Lung (tissue), 12 donors: ENCODE measurements around the gene CFTR. TPM values are rescaled to one million over a fixed set of nuclear protein-coding genes. Genes with fewer than 3 reads are reported as not detected.
A peak's percentile ranks its signal among the peaks of the same experiment; 100 is the strongest.

Source experiments
- ATAC-seq: fragments of 200-7000 bp; cut with Tn5 transposase; one replicate; pipeline ENCODE4 v1.9.1; 2020; ENCODE audit warnings: moderate number of reproducible peaks; ENCODE audit not compliant: insufficient read depth, low FRiP score
- DNase-seq, 3 donors: peaks; one replicate each; pipeline ENCODE4 v3.0.0-alpha.2; 2013 to 2017
- H3K27ac ChIP-seq, 2 donors: one replicate each; pipeline ENCODE4 v1.5.1; 2013; ENCODE audit warnings: mild to moderate bottlenecking in 2 of 2, moderate library complexity in 2 of 2, control low read depth in 1 of 2, inconsistent platforms in 1 of 2, low read depth in 1 of 2, low read length in 1 of 2
- H3K27me3 ChIP-seq, 3 donors: one replicate each; pipeline ENCODE4 v1.5.1; 2013; ENCODE audit warnings: low read length in 2 of 3; ENCODE audit not compliant: control insufficient read depth in 3 of 3, insufficient read depth in 3 of 3
- H3K36me3 ChIP-seq, 4 donors: one replicate each; pipeline ENCODE4 v1.5.1; 2013; ENCODE audit warnings: low read length in 4 of 4, mild to moderate bottlenecking in 1 of 4, moderate library complexity in 1 of 4; ENCODE audit not compliant: control insufficient read depth in 4 of 4, insufficient read depth in 4 of 4
- H3K4me1 ChIP-seq, 5 donors: one replicate each; pipeline ENCODE4 v1.5.1; 2013; ENCODE audit warnings: low read length in 5 of 5, mild to moderate bottlenecking in 2 of 5, moderate library complexity in 1 of 5; ENCODE audit not compliant: control insufficient read depth in 5 of 5, insufficient read depth in 5 of 5
- H3K4me3 ChIP-seq: one replicate; pipeline ENCODE4 v1.5.1; 2013; ENCODE audit warnings: mild to moderate bottlenecking, control low read depth, moderate library complexity
- H3K9ac ChIP-seq, 2 donors: one replicate each; pipeline ENCODE4 v1.5.1; 2013; ENCODE audit warnings: low read length in 2 of 2, control low read depth in 1 of 2; ENCODE audit not compliant: insufficient read depth in 1 of 2
- H3K9me3 ChIP-seq, 4 donors: one replicate each; pipeline ENCODE4 v1.5.1; 2013; ENCODE audit warnings: low read length in 3 of 4, mild to moderate bottlenecking in 1 of 4, moderate library complexity in 1 of 4; ENCODE audit not compliant: control insufficient read depth in 4 of 4, insufficient read depth in 3 of 4
- WGBS, 2 donors: extraction: QIAGEN DNeasy Blood & Tissue Kit; methylation state at CpG; one replicate each; pipeline ENCODE4 v1.1.7; 2013; 5-methylcytosine and 5-hydroxymethylcytosine counted together
- polyA plus RNA-seq, 2 donors: library from polyadenylated mRNA; stranded (reverse); fragments of 200-250 nt; gene quantifications; one replicate each; pipeline ENCODE4 v1.2.1, GENCODE V29; 2013
- total RNA-seq, 2 donors: library from RNA; depleted of rRNA in 1 of 2; stranded (reverse); fragments of >200 nt in 1 of 2; gene quantifications; one replicate each; pipeline ENCODE4 v1.2.1, GENCODE V29; 2014 to 2021
- TF ChIP-seq, protein P1 (sequence below): IDR thresholded peaks from 2 replicates; pipeline ENCODE4 v1.5.1; 2012; ENCODE audit warnings: mild to moderate bottlenecking; ENCODE audit errors: control extremely low read depth, extremely low read depth
- donor health status: control.
- donor health status: control.
- donor health status: Bipolar disorder and iron deficiency.
- donor health status: healthy.
- donor health status: DM: yes; HTN: yes; CAD: no.

Gene CFTR
- total and polyA plus RNA-seq, 4 donors: 8.2 to 138 (median 15.7) TPM

- H3K4me1 ChIP-seq: peaks cover 0 to 11% (median 0%) of the 10 kb centered on the region in 5 donors
- H3K9me3 ChIP-seq: no peaks in the 10 kb centered on the region
- no peak for ATAC-seq
- TF ChIP-seq, protein P1, sequence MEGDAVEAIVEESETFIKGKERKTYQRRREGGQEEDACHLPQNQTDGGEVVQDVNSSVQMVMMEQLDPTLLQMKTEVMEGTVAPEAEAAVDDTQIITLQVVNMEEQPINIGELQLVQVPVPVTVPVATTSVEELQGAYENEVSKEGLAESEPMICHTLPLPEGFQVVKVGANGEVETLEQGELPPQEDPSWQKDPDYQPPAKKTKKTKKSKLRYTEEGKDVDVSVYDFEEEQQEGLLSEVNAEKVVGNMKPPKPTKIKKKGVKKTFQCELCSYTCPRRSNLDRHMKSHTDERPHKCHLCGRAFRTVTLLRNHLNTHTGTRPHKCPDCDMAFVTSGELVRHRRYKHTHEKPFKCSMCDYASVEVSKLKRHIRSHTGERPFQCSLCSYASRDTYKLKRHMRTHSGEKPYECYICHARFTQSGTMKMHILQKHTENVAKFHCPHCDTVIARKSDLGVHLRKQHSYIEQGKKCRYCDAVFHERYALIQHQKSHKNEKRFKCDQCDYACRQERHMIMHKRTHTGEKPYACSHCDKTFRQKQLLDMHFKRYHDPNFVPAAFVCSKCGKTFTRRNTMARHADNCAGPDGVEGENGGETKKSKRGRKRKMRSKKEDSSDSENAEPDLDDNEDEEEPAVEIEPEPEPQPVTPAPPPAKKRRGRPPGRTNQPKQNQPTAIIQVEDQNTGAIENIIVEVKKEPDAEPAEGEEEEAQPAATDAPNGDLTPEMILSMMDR: no peak
- no peaks in the 10 kb centered on the region for H3K36me3 ChIP-seq
- no peak overlapping the region for H3K9ac ChIP-seq
- H3K4me3 ChIP-seq: no peak overlapping the region
- no peak overlapping the region for H3K27ac ChIP-seq
- 86 to 88% methylated on average over 3 of the region's 3 CpGs for WGBS, 2 donors
- H3K27me3 ChIP-seq: no peaks in the 10 kb centered on the region
- no peak for DNase-seq
Measured at GRCh38 chr7:117690147-117690546, 210.3 kb downstream of the CFTR start.

DNA sequence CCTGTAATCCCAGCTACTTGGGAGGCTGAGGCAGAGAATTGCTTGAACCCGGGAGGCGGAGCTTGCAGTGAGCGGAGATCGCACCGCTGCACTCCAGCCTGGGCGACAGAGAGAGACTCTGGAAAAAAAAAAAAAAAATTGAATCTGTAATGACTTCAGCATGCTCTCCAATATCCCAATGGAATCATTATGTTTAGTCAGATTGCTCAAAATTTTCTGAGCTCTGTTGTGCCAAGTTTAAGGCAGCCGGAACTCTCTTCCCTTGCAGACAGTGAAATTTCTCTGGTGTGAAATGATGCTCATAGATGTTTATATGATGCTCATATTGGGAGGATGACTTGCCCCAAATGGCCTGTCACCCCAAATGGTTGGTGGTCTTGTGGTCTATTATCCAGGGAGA lies 212.5 kb downstream of the CFTR start:
- Histone ChIP-seq H3K9ac (no peak overlapping the region), H3K27ac (no peak overlapping the region), H3K36me3 (no peaks in the 10 kb centered on the region), H3K4me3 (no peak overlapping the region), H3K27me3 (no peaks in the 10 kb centered on the region), H3K4me1 (no peaks in the 10 kb centered on the region), H3K9me3 (no peaks in the 10 kb centered on the region)
- 96 to 98% methylated on average over 7 of the region's 7 CpGs for WGBS, 2 donors
- no peak for ATAC-seq
- TF ChIP-seq, protein P1: no peak
- no peak for DNase-seq

GRCh38 chr7:117698018-117698417 lies 218.2 kb downstream of the CFTR start:
- 55 to 71% methylated on average over 2 of the region's 2 CpGs for WGBS, 2 donors
- Histone ChIP-seq H3K9me3 (no peaks in the 10 kb centered on the region), H3K4me1 (no peaks in the 10 kb centered on the region), H3K4me3 (no peak overlapping the region), H3K27ac (no peak overlapping the region), H3K36me3 (no peaks in the 10 kb centered on the region), H3K27me3 (no peaks in the 10 kb centered on the region), H3K9ac (no peak overlapping the region)
- DNase-seq (no peak), ATAC-seq (peak; percentile 11)
- TF ChIP-seq, protein P1: no peak

- H3K9ac ChIP-seq: no peak overlapping the region
- H3K4me1 ChIP-seq: no peaks in the 10 kb centered on the region
- no peaks in the 10 kb centered on the region for H3K27me3 ChIP-seq
- H3K27ac ChIP-seq: no peak overlapping the region
- no peaks in the 10 kb centered on the region for H3K36me3 ChIP-seq
- DNase-seq (no peak), ATAC-seq (no peak)
- H3K9me3 ChIP-seq: no peaks in the 10 kb centered on the region
- WGBS, 2 donors: 67 to 71% methylated on average over 3 of the region's 3 CpGs
- no peak overlapping the region for H3K4me3 ChIP-seq
- TF ChIP-seq, protein P1: no peak
Measured at GRCh38 chr7:117704063-117704462, 224.2 kb downstream of the CFTR start.
